Measurements from ENCODE around the gene PRND.

PRND gene

GRCh38 chr20:4773736-4774135, 52.0 kb downstream of the PRND start:
- no peak overlapping the region for H3K9ac ChIP-seq
- no peak for TF ChIP-seq Cebpa-rat (IDR thresholded peaks at IDR 0.05)

DNA sequence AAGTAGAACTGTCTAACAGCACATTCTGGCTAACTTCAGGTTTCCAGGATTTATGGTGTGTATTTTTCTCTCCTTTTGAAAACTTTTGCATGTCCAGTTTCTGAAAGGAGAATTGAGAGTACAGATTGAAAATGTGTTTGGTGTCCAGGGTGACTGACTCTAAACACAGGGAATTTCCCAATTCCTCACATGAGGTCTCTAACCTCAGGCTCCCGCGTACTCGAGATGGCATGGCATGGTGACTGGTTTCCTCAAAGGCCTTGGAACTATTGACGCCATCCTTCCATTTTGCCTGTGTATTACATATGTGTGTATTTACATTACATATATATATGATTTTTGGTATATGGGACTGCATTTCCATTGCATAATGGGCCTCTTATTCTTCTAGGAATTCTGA, 52.5 kb downstream of the PRND start:
- Histone ChIP-seq H3K9ac (no peak overlapping the region), H3K4me2 (peak overlapping the region in 2 of 11 experiments; percentile 3 to 5; a peak in 1 of 22 replicates), H3K27ac (peak overlapping the region in 2 of 11 experiments; percentile 6 to 48; a peak in 2 of 22 replicates), H3K4me3 (no peak overlapping the region), H4K20me1 (no peaks in the 10 kb centered on the region), H3K9me3 (replicated peaks in 1 of 11) (peaks cover 34 to 47% (median 38%) of the 10 kb centered on the region in 11 experiments), H3K36me3 (peaks cover 0 to 11% (median 0%) of the 10 kb centered on the region in 11 experiments; a peak in 4 of 22 replicates), H3K4me1 (peaks cover 0 to 26% (median 0%) of the 10 kb centered on the region in 10 experiments; a peak in 6 of 20 replicates), H3K27me3 (no peaks in the 10 kb centered on the region)
- TF ChIP-seq Cebpa-rat (IDR thresholded peaks at IDR 0.05): no peak

More at GRCh38 chr20:4773736-4774135, 52.0 kb downstream of the PRND start:
- H3K27ac ChIP-seq: no peak overlapping the region
- H3K4me2 ChIP-seq: peak overlapping the region in 1 of 11 experiments; percentile 3; a peak in 1 of 22 replicates
- no peak overlapping the region for H3K4me3 ChIP-seq
- no peaks in the 10 kb centered on the region for H3K27me3 ChIP-seq
- H3K36me3 ChIP-seq: peaks cover 0 to 11% (median 0%) of the 10 kb centered on the region in 11 experiments; a peak in 4 of 22 replicates
- no peaks in the 10 kb centered on the region for H4K20me1 ChIP-seq
- H3K9me3 ChIP-seq (replicated peaks in 1 of 11): peaks cover 34 to 47% (median 38%) of the 10 kb centered on the region in 11 experiments
- peaks cover 0 to 26% (median 0%) of the 10 kb centered on the region in 10 experiments; a peak in 6 of 20 replicates for H3K4me1 ChIP-seq

DNA sequence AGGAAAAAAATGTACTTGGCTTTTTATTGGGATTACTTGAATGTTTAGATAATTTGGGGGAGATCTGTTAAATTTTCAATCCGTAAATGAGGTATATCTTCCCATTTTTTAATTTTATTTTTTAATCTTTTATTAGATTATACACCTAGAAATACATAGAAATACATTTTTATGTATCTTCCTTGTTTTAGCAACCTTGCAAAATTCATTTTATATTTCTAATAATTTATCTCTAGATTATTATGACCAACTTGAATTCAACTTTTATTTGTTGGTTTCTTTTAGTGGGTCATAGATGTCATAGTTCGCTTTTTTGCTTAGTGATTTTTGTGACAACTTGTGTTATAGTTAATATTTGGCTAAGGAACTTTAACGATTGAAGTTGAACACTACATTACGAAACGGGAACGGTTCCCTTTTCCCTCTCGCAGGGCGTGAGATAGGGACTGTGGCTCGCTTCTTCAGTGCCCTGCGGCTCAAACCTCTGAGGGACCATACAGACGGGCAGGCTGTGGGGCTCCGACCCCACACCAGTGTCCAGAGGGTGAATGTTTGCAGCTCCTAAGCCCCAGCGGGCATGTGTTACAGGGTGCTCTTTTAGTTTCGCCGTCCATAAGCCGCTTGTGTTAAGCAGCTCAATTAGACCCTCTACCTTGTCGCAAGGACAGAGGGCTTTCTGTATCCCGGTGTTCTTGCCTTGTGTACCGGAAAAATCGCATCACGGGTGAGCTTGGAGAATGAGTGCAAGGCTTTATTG, 53.8 kb downstream of the PRND start:
- peaks cover 0 to 13% (median 1%) of the 10 kb centered on the region in 11 experiments; a peak in 7 of 22 replicates for H3K36me3 ChIP-seq
- H4K20me1 ChIP-seq: no peaks in the 10 kb centered on the region
- no peaks in the 10 kb centered on the region for H3K27me3 ChIP-seq
- no peak overlapping the region for H3K9ac ChIP-seq
- H3K4me2 ChIP-seq: no peak overlapping the region
- no peak overlapping the region for H3K4me3 ChIP-seq
- peaks cover 31 to 37% (median 32%) of the 10 kb centered on the region in 11 experiments for H3K9me3 ChIP-seq (replicated peaks in 1 of 11)
- H3K4me1 ChIP-seq: peaks cover 0 to 26% (median 0%) of the 10 kb centered on the region in 10 experiments; a peak in 6 of 20 replicates
- no peak overlapping the region for H3K27ac ChIP-seq
- no peak for TF ChIP-seq Cebpa-rat (IDR thresholded peaks at IDR 0.05)

- Histone ChIP-seq H3K4me3 (no peak overlapping the region), H3K9me3 (replicated peaks in 1 of 11) (peaks cover 24 to 31% (median 25%) of the 10 kb centered on the region in 11 experiments), H3K4me1 (peaks cover 0 to 26% (median 0%) of the 10 kb centered on the region in 10 experiments; a peak in 6 of 20 replicates), H3K27ac (no peak overlapping the region), H3K9ac (no peak overlapping the region), H3K27me3 (no peaks in the 10 kb centered on the region), H3K4me2 (no peak overlapping the region), H3K36me3 (peaks cover 0 to 19% (median 8%) of the 10 kb centered on the region in 11 experiments; a peak in 17 of 22 replicates), H4K20me1 (no peaks in the 10 kb centered on the region)
- TF ChIP-seq Cebpa-rat (IDR thresholded peaks at IDR 0.05): no peak
Observed at GRCh38 chr20:4776079-4776630, 54.4 kb downstream of the PRND start.

Data from BLaER1 treated with 17β-estradiol and CSF1 and Interleukin-3, amounts not matched to agents 10 nM and 100 nM (cell line).